DMS 273 (cell line): Measurements from ENCODE around the gene PPP1R9A.

ENCODE experiments used
- DNase-seq: peaks from one replicate; lab custom pipeline; 2025; ENCODE audit not compliant: unreplicated experiment; lab: John Stamatoyannopoulos, UW

The PPP1R9A gene

GRCh38 chr7:95198863-95199262 lies 291.5 kb downstream of the PPP1R9A start:
- DNase-seq: no peak

- DNase-seq: peak; percentile 69
These were observed 292.6 kb downstream of the PPP1R9A start for GRCh38 chr7:95199779-95200558.

GRCh38 chr7:95200741-95201140 lies 293.3 kb downstream of the PPP1R9A start:
- no peak for DNase-seq

DNA sequence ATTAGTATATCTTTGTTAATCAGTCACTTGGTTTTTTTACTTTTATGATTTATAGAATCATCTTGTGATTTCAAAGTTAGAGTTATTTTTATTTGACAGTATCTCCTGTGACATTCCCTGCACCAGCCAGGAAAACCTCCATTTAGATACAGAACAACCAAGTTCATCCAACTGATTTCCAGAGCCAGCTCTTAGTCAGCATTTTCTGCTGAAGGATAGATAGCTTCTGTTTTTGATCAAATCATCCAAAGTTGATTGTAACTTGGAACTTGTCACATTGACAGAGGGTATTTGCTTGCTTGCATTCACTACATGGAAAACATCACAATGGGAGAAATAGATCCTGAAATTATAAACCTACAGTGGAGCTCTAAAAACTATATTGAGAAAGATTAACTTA lies 294.3 kb downstream of the PPP1R9A start:
- DNase-seq: no peak

GRCh38 chr7:95204618-95205017 lies 297.2 kb downstream of the PPP1R9A start:
- DNase-seq: no peak

- DNase-seq: no peak
These were observed 298.4 kb downstream of the PPP1R9A start for GRCh38 chr7:95205665-95206225.

- DNase-seq: no peak
These were observed 301.9 kb downstream of the PPP1R9A start for GRCh38 chr7:95209276-95209675.

GRCh38 chr7:95209788-95210187 lies 302.4 kb downstream of the PPP1R9A start:
- no peak for DNase-seq

DNA sequence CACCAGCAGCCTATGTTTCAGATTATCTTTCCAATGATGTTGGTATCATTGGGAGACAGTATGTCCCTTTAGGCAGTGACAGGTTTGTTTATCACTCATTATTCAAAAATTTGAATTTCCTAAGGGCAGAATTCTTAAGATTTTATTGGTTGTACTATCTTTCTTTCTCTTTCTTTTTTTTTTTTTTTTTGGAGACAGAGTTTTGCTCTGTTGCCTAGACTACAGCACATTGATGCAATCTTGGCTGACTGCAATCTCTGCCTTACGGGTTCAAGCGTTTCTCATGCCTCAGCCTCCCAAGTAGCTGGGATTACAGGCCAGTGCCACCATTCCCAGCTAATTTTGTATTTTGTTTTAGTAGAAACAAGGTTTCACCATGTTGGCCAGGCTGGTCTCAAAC lies 305.8 kb downstream of the PPP1R9A start:
- no peak for DNase-seq

DNA sequence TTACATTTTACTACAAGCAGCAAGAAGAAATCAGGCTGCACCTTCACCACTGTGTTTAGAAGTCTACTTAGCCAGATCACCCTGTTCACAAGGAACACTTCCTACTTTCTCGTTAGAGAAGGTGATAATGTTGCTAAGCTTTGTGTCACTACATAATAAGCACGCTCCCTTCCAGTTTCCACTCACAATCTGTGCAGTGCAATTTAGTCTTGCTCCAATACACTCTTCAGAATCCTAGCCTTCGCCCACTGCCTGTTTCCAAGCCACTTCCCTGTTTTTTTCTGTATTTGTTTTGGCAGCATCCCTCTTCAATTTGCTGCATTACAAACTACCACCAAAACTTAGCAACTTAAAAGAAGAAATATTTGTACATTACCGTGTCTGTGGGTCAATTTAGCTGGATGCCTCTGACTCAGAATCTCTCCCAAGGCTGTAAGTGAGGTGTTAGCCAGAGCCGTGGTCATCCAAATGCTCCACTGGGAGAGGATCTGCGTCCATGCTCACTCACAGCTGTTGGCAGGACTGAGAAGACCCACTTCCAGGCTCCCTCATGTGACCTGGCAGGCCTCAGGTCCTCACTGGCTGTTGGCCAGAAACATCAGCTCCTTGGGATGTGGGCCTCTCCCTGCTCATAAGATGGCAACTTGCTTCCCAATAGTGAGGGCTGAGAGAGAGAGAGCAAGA lies 306.6 kb downstream of the PPP1R9A start:
- DNase-seq: peak; percentile 9

GRCh38 chr7:95219721-95220120 lies 312.3 kb downstream of the PPP1R9A start:
- DNase-seq: no peak

GRCh38 chr7:95220328-95220727 lies 312.9 kb downstream of the PPP1R9A start:
- DNase-seq: no peak

DNA sequence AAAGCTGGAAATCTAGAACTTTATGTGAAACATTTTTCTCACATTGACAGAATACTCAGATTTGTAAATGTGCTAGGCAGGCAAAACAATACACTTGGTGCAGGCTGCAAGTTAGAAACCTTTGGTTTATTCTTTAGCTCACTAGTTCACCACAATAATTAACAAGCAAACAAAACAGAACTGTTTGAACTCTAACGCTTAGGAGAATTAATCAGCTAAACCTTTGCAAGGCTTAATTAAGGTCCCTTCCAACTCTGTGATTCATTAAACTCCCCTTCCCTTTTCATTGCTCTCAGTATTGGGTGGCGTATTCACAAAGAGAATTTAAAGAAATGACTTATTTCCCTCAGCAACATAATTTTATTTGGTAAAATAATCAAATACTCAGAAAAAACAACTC lies 317.9 kb downstream of the PPP1R9A start:
- DNase-seq: no peak

DNA sequence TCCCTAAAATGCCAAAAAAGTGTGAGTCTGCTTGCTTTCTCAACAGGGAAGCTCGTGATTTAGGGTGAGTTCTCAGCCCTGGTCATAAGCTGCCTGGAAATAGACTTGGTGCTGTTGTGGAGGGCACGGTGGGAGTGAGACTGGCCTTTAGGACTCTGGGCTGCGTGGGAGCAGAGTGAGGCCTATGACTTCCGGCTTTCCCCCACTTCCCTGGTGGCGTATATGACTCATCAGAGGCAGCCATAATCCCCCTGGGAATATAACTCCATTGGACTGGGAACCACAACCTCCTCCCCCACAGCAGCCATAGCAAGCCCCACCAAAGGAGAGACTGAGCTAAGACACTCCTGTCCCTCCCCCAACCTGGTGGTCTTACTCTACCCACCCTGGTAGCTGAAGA lies 321.9 kb downstream of the PPP1R9A start:
- DNase-seq: no peak

DNA sequence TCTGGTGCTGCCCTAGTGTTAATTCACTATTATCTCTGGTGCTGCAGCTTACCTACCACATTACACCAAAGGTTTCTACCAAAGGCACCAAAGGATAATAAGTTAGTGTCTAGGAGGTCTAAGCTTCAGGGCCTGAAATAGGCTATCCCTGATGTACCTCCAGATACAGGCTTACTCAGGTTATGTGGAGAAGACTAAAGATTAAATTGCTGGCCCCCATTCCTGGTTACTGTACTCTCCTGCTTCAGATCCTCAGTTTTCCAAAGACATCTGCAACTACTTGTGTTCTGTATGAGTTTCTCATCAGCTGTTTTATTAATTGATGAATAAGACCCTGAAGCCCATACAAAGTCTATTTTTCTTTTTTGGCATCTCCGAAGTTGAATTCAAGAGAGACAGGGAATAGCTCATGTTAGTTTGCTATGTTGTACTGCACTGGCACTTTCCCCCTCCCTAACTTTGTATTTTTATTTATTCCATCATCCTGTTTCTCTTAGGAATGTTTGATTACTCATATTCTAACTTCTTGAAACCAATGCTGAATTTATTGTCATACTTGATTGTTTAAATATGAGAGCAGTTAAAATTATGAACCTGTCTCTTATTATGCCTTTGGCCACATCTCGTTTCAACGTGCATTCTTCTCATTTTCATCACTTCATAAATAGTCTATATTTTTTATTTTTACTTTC lies 331.0 kb downstream of the PPP1R9A start:
- no peak for DNase-seq

GRCh38 chr7:95240921-95241320 lies 333.5 kb downstream of the PPP1R9A start:
- no peak for DNase-seq

DNA sequence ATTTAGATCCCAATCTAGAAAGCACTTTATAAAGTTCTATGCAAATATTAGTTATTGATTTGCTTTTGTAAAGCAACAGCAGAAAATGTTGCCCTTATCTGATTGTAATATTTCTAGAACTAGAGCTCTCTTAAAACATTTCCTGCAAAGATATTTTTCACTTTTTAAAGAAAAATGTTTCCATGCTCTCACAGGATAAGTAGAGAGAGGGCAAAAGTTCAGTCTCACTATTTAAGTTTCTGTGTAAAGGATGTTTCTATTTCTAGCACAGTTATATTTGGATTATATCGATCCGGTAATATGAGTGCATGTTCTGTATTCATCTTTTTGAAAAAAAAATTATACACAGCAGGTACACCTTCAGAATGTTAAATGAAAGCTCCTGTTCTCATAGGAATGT lies 334.9 kb downstream of the PPP1R9A start:
- DNase-seq: no peak

- DNase-seq: no peak
These were observed 337.2 kb downstream of the PPP1R9A start for GRCh38 chr7:95244616-95245015.

DNA sequence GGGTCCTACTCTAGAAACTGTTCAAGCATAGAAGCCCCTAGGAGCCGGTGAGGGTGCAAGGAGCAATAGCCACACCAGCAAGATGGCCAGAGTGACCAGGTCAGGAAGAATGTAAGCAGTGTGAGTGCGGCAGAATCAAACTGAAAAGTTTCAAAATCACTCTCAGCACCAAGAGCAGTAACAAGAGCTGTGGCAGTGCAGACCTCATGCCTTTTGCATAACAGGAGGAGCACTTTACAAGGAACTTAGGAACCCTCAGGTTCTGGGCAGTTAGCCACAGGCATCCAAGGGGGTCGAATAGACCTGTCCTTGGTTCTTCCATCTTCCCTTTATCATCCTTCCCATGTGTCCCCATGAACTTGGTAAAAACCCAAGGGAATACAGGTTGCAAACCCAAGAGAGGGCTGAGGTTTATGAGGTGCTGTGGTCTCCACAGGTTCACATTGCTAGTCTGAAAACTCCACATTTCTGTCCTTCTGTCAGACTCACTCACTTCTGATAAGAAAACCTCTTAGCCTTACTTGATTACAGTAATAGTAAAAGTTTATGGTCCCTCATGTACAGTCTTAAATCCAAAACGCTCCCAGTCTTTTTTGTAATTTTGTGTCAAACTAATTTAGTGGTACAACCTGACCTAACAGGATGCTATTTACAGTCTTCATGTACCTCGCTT lies 338.6 kb downstream of the PPP1R9A start:
- DNase-seq: no peak

- DNase-seq: peak; percentile 91
These were observed 339.5 kb downstream of the PPP1R9A start for GRCh38 chr7:95246831-95247370.

GRCh38 chr7:95250571-95250970 lies 343.2 kb downstream of the PPP1R9A start:
- DNase-seq: no peak
